Upper lobe of left lung (tissue), 4 donors: ENCODE data around the gene RIMBP2.

Experiments used
- CTCF ChIP-seq, 6 experiments: fragments of 450-650 bp in 4 of 6; fragments of 200-600 bp in 2 of 6; sonication (generic) in 2 of 6; IDR thresholded peaks; one replicate each; pipeline ENCODE4 v1.5.1; 2016 to 2019; ENCODE audit warnings: antibody characterized with exemption in 6 of 6
- POLR2A ChIP-seq, 4 donors: fragments of 450-650 bp; IDR thresholded peaks; one replicate each; pipeline ENCODE4 v1.5.1; 2016 to 2017; ENCODE audit warnings: antibody characterized with exemption in 4 of 4, mild to moderate bottlenecking in 2 of 4
- POLR2AphosphoS5 ChIP-seq, 2 donors: sonication (generic); formaldehyde crosslinking; IDR thresholded peaks; one replicate each; pipeline ENCODE4 v1.5.1; 2017; ENCODE audit warnings: antibody characterized with exemption in 2 of 2

GRCh38 chr12:130382818-130383217 is 333.3 kb downstream of the RIMBP2 start:
- TF ChIP-seq POLR2A (IDR thresholded peaks at IDR 0.05): no peak
- TF ChIP-seq CTCF (IDR thresholded peaks at IDR 0.05): no peak
- no peak for TF ChIP-seq POLR2AphosphoS5 (IDR thresholded peaks at IDR 0.05)
